ENCODE data around the gene STT3B.

GRCh38 chr3:31671976-31672375, 139.3 kb downstream of the STT3B start:
- TF ChIP-seq POLR2AphosphoS5 (IDR thresholded peaks at IDR 0.05), result no peak
- no peak for TF ChIP-seq CTCF (IDR thresholded peaks at IDR 0.05)
- no peak for TF ChIP-seq POLR2A (IDR thresholded peaks at IDR 0.05)
- no peak for TF ChIP-seq EP300 (IDR thresholded peaks at IDR 0.05)

All from stomach (tissue), 4 donors.